T-helper 9 cell (primary cell): ENCODE data around the gene STAM.
A peak's percentile ranks its signal among the peaks of the same experiment; 100 is the strongest.

Experiments
- DNase-seq: peaks from one replicate; pipeline ENCODE4 v3.0.0-alpha.2; 2020

The STAM gene

GRCh38 chr10:17648243-17649035 lies 4.5 kb downstream of the STAM start:
- peak; percentile 39 for DNase-seq

GRCh38 chr10:17649052-17649451 lies 5.1 kb downstream of the STAM start:
- DNase-seq = no peak

GRCh38 chr10:17649836-17650235 lies 5.9 kb downstream of the STAM start:
- no peak for DNase-seq

GRCh38 chr10:17650416-17650815 lies 6.5 kb downstream of the STAM start:
- no peak for DNase-seq

- DNase-seq = no peak
Observed at GRCh38 chr10:17651896-17652295, 7.9 kb downstream of the STAM start.

- no peak for DNase-seq
Observed at GRCh38 chr10:17652585-17652984, 8.6 kb downstream of the STAM start.

GRCh38 chr10:17655009-17655408 lies 11.1 kb downstream of the STAM start:
- no peak for DNase-seq

- DNase-seq = no peak
Observed at GRCh38 chr10:17655567-17656146, 11.7 kb downstream of the STAM start.

- no peak for DNase-seq
Observed at GRCh38 chr10:17657103-17657500, 13.2 kb downstream of the STAM start.

GRCh38 chr10:17659365-17659764 lies 15.4 kb downstream of the STAM start:
- no peak for DNase-seq

GRCh38 chr10:17660921-17661320 lies 17.0 kb downstream of the STAM start:
- no peak for DNase-seq

- DNase-seq = no peak
Observed at GRCh38 chr10:17661510-17661909, 17.6 kb downstream of the STAM start.

GRCh38 chr10:17662193-17663138 lies 18.5 kb downstream of the STAM start:
- DNase-seq = no peak

GRCh38 chr10:17663450-17663849 lies 19.5 kb downstream of the STAM start:
- DNase-seq = no peak

GRCh38 chr10:17665747-17666146 lies 21.8 kb downstream of the STAM start:
- DNase-seq = no peak

- DNase-seq = no peak
Observed at GRCh38 chr10:17668435-17669184, 24.7 kb downstream of the STAM start.

GRCh38 chr10:17669185-17669872 lies 25.4 kb downstream of the STAM start:
- peak; percentile 30 for DNase-seq

GRCh38 chr10:17671307-17671706 lies 27.4 kb downstream of the STAM start:
- DNase-seq = no peak

- no peak for DNase-seq
Observed at GRCh38 chr10:17673471-17674061, 29.6 kb downstream of the STAM start.

- no peak for DNase-seq
Observed at GRCh38 chr10:17674566-17674965, 30.6 kb downstream of the STAM start.

GRCh38 chr10:17675638-17676037 lies 31.7 kb downstream of the STAM start:
- DNase-seq = no peak

- no peak for DNase-seq
Observed at GRCh38 chr10:17676919-17677318, 33.0 kb downstream of the STAM start.
